K562 (cell line): Measurements from ENCODE around the gene CNTROB. TPM values are rescaled to one million over a fixed set of nuclear protein-coding genes. Genes with fewer than 3 reads are reported as not detected.

ENCODE experiments used
- MAZ ChIP-seq, 2 experiments: fragments of 450-650 bp in 1 of 2; sonication (generic) in 1 of 2; formaldehyde crosslinking; IDR thresholded peaks in 1 of 2; conservative IDR thresholded peaks in 1 of 2; 2 replicates each; pipeline versions ENCODE4 v1.4.0 to v1.5.0; 2020; ENCODE audit warnings: mild to moderate bottlenecking in 1 of 2, missing genetic modification reagents in 1 of 2
- MTA3 ChIP-seq: fragments of 450-650 bp; formaldehyde crosslinking; IDR thresholded peaks from 2 replicates; pipeline ENCODE4 v1.6.1; 2017; ENCODE audit warnings: mild to moderate bottlenecking, borderline replicate concordance
- PHTF2 ChIP-seq: fragments of 250-450 bp; sonication (Bioruptor Pico); IDR thresholded peaks from 2 replicates; pipeline ENCODE4 v1.5.0; 2021; ENCODE audit warnings: mild to moderate bottlenecking
- STAG1 ChIP-seq: sonication (generic); formaldehyde crosslinking; IDR thresholded peaks from 2 replicates; pipeline ENCODE4 v1.5.0; 2020; ENCODE audit warnings: missing genetic modification reagents, borderline replicate concordance
- TFAP4 ChIP-seq: sonication (generic); formaldehyde crosslinking; IDR thresholded peaks from 2 replicates; pipeline ENCODE4 v1.8.0; 2022; ENCODE audit warnings: missing genetic modification reagents, mild to moderate bottlenecking, moderate library complexity, borderline replicate concordance
- YY1 ChIP-seq, 3 experiments: IDR thresholded peaks; 2 replicates each; pipeline ENCODE4 v1.6.1; 2011; ENCODE audit warnings: low read length in 2 of 3, mild to moderate bottlenecking in 2 of 3, moderate library complexity in 2 of 3, borderline replicate concordance in 1 of 3, control low read depth in 1 of 3, low read depth in 1 of 3; ENCODE audit not compliant: insufficient read depth in 3 of 3, insufficient replicate concordance in 2 of 3, control insufficient read depth in 1 of 3, insufficient read length in 1 of 3; ENCODE audit errors: extremely low read depth in 1 of 3
- ZNF224 ChIP-seq: sonication (generic); formaldehyde crosslinking; IDR thresholded peaks from 2 replicates; pipeline ENCODE4 v1.8.0; 2022; ENCODE audit warnings: mild to moderate bottlenecking, missing genetic modification reagents
- polyA plus RNA-seq, 8 experiments: library from polyadenylated mRNA; depleted of rRNA in 4 of 8; stranded (reverse) in 5 of 8; unstranded in 3 of 8; fragments of >200 nt; fragmentation: Nextera tagmentation in 2 of 8; fragmentation: Illumina TruSeq in 1 of 8; extraction: Ambion mirVana in 2 of 8; extraction: Trizol in 1 of 8; gene quantifications; 2 replicates each; pipeline versions ENCODE4 v1.2.1 to v1.2.3, GENCODE V29; 2011 to 2014; ENCODE audit warnings: inconsistent platforms in 1 of 8, missing spikeins in 1 of 8
- total RNA-seq, 7 experiments: library from RNA; depleted of rRNA in 6 of 7; stranded (reverse); fragments of >200 nt in 6 of 7; fragmentation: Illumina TruSeq in 2 of 7; extraction: Trizol in 2 of 7; gene quantifications; 2 replicates each; pipeline versions ENCODE4 v1.2.1 to v1.2.3, GENCODE V29; 2011 to 2021; ENCODE audit warnings: low replicate concordance in 1 of 7
- TF ChIP-seq, protein P1 (sequence below), 2 experiments: fragments of 450-650 bp; formaldehyde crosslinking in 1 of 2; IDR thresholded peaks; 2 replicates each; pipeline versions ENCODE4 v1.4.0 to v1.6.1; 2014 to 2020; ENCODE audit warnings: mild to moderate bottlenecking in 2 of 2, borderline replicate concordance in 1 of 2, low read depth in 1 of 2
- TF ChIP-seq, protein P2 (sequence below): fragments of 450-650 bp; conservative IDR thresholded peaks from 2 replicates; pipeline ENCODE4 v1.6.1; 2016; ENCODE audit warnings: missing genetic modification characterization, low read depth, mild to moderate bottlenecking, missing compliant biosample characterization, moderate library complexity
- TF ChIP-seq, protein P3 (sequence below): fragments of 450-650 bp; formaldehyde crosslinking; IDR thresholded peaks from 2 replicates; pipeline ENCODE4 v1.4.0; 2020; ENCODE audit warnings: mild to moderate bottlenecking, moderate library complexity
- TF ChIP-seq, protein P4 (sequence below): fragments of 250-450 bp; sonication (Bioruptor Pico); IDR thresholded peaks from 2 replicates; pipeline ENCODE4 v1.8.0; 2022; ENCODE audit warnings: inconsistent platforms, mild to moderate bottlenecking, moderate library complexity, borderline replicate concordance

CNTROB gene
- total and polyA plus RNA-seq, 9 of the 15 experiments (the other 6 are each of a cell fraction or from before 2014, with no cell fraction given): 1.9 to 33.3 (median 23.0) TPM

DNA sequence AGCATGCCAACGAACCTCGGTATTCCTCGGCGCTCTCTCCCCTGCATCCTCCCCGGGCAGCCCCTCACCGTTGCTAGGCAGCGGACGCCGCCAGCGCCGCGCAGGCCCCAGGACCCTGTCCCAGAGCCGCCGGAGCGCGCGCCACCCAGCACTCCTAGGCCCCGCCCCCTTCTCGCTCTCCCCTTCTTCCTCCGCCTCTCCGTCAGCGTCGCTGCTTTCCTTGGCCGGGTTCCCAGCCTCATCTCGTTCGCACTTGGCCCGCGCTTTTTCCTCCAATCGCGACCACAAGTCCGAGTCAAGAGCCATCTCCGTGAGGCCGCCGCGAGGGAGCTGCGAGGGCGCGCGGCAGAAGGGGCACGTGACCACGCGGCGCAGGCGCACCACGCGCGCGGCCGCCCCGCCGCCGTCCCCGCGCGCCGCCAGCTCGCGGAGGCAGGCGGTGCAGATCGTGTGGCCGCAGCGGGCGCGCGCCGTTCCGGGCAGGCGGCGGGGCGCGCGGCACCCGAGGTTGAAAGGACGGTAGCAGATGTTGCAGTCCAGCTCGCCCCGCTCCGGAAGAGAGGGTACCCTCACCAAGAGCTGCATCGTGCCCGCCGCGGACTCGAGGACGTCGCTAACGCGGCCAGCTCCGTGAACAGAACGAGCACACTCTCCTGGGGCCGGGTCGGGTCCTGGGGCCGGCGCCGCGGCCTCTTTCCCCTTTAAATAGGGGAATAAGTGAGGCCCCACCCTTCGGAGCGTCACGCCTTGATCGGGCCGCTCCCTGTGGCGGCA lies 16.2 kb upstream of the CNTROB start, which contains the start of gene RNF227 (continued):
- peak; percentile 5; the same call in 1 of the 2 replicates for TF ChIP-seq STAG1 (CRISPR knock-in tag)
- TF ChIP-seq MTA3: peak; percentile 58; the same call in 1 of the 2 replicates
- TF ChIP-seq, protein P1, sequence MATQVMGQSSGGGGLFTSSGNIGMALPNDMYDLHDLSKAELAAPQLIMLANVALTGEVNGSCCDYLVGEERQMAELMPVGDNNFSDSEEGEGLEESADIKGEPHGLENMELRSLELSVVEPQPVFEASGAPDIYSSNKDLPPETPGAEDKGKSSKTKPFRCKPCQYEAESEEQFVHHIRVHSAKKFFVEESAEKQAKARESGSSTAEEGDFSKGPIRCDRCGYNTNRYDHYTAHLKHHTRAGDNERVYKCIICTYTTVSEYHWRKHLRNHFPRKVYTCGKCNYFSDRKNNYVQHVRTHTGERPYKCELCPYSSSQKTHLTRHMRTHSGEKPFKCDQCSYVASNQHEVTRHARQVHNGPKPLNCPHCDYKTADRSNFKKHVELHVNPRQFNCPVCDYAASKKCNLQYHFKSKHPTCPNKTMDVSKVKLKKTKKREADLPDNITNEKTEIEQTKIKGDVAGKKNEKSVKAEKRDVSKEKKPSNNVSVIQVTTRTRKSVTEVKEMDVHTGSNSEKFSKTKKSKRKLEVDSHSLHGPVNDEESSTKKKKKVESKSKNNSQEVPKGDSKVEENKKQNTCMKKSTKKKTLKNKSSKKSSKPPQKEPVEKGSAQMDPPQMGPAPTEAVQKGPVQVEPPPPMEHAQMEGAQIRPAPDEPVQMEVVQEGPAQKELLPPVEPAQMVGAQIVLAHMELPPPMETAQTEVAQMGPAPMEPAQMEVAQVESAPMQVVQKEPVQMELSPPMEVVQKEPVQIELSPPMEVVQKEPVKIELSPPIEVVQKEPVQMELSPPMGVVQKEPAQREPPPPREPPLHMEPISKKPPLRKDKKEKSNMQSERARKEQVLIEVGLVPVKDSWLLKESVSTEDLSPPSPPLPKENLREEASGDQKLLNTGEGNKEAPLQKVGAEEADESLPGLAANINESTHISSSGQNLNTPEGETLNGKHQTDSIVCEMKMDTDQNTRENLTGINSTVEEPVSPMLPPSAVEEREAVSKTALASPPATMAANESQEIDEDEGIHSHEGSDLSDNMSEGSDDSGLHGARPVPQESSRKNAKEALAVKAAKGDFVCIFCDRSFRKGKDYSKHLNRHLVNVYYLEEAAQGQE (IDR thresholded peaks at IDR 0.05; ENCODE audit: borderline replicate concordance): peak; percentile 76
- TF ChIP-seq, protein P1 (CRISPR knock-in tag; IDR thresholded peaks at IDR 0.05; ENCODE audit: low read depth): no peak
- TF ChIP-seq PHTF2: no peak
- peak; percentile 33 to 37; a peak in 2 of 4 replicates for TF ChIP-seq MAZ (CRISPR knock-in tag; conservative IDR thresholded peaks at IDR 0.05 in 1 of 2, IDR thresholded peaks at IDR 0.05 in 1 of 2)
- peak; percentile 89; the same call in 1 of the 2 replicates for TF ChIP-seq ZNF224
- TF ChIP-seq, protein P2, sequence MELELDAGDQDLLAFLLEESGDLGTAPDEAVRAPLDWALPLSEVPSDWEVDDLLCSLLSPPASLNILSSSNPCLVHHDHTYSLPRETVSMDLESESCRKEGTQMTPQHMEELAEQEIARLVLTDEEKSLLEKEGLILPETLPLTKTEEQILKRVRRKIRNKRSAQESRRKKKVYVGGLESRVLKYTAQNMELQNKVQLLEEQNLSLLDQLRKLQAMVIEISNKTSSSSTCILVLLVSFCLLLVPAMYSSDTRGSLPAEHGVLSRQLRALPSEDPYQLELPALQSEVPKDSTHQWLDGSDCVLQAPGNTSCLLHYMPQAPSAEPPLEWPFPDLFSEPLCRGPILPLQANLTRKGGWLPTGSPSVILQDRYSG (tag): no peak
- TF ChIP-seq TFAP4 (CRISPR knock-in tag): peak; percentile 79
- TF ChIP-seq, protein P3, sequence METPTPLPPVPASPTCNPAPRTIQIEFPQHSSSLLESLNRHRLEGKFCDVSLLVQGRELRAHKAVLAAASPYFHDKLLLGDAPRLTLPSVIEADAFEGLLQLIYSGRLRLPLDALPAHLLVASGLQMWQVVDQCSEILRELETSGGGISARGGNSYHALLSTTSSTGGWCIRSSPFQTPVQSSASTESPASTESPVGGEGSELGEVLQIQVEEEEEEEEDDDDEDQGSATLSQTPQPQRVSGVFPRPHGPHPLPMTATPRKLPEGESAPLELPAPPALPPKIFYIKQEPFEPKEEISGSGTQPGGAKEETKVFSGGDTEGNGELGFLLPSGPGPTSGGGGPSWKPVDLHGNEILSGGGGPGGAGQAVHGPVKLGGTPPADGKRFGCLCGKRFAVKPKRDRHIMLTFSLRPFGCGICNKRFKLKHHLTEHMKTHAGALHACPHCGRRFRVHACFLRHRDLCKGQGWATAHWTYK (CRISPR knock-in tag): no peak
- no peak for TF ChIP-seq YY1 (IDR thresholded peaks at IDR 0.05; ENCODE audit: borderline replicate concordance in 1 of 3, control insufficient read depth in 1 of 3, extremely low read depth in 1 of 3, insufficient read depth in 3 of 3, insufficient read length in 1 of 3, insufficient replicate concordance in 2 of 3, low read depth in 1 of 3, low read length in 2 of 3)
- TF ChIP-seq, protein P4, sequence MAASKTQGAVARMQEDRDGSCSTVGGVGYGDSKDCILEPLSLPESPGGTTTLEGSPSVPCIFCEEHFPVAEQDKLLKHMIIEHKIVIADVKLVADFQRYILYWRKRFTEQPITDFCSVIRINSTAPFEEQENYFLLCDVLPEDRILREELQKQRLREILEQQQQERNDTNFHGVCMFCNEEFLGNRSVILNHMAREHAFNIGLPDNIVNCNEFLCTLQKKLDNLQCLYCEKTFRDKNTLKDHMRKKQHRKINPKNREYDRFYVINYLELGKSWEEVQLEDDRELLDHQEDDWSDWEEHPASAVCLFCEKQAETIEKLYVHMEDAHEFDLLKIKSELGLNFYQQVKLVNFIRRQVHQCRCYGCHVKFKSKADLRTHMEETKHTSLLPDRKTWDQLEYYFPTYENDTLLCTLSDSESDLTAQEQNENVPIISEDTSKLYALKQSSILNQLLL (CRISPR knock-in tag): no peak
